ENCODE results near the gene BMERB1.

BMERB1 gene

GRCh38 chr16:15587152-15587825 lies 152.9 kb downstream of the BMERB1 start:
- no peak for TF ChIP-seq CTCF (IDR thresholded peaks at IDR 0.05)
- Histone ChIP-seq H3K36me3 (peaks cover 35 to 83% (median 60%) of the 10 kb centered on the region in 3 donors), H3K4me3 (no peak overlapping the region), H3K9me3 (peaks cover 5 to 9% (median 5%) of the 10 kb centered on the region in 3 donors), H3K27ac (no peak overlapping the region), H3K4me1 (peaks cover 0 to 10% (median 7%) of the 10 kb centered on the region in 4 donors), H3K27me3 (no peaks in the 10 kb centered on the region)
- intact Hi-C loops (cut with DNase I; ENCODE audit: low total_unique reads), result no loop called here
- peak in 1 of 2 donors; percentile 60 for DNase-seq

GRCh38 chr16:15592324-15592723 lies 157.9 kb downstream of the BMERB1 start:
- no peak for DNase-seq
- intact Hi-C loops (cut with DNase I; ENCODE audit: low total_unique reads), result no loop called here
- H3K27ac ChIP-seq, result no peak overlapping the region

GRCh38 chr16:15593235-15593634 lies 158.8 kb downstream of the BMERB1 start:
- TF ChIP-seq CTCF (IDR thresholded peaks at IDR 0.05), result no peak
- Histone ChIP-seq H3K36me3 (peaks cover 16 to 83% (median 32%) of the 10 kb centered on the region in 3 donors), H3K9me3 (no peaks in the 10 kb centered on the region), H3K27me3 (no peaks in the 10 kb centered on the region), H3K4me1 (peaks cover 0 to 30% (median 17%) of the 10 kb centered on the region in 4 donors), H3K27ac (no peak overlapping the region), H3K4me3 (no peak overlapping the region)
- peak in 1 of 2 donors; percentile 53 for DNase-seq
- intact Hi-C loops (cut with DNase I; ENCODE audit: low total_unique reads), result no loop called here

More at GRCh38 chr16:15592324-15592723, 157.9 kb downstream of the BMERB1 start:
- peaks cover 20 to 83% (median 39%) of the 10 kb centered on the region in 3 donors for H3K36me3 ChIP-seq
- H3K27me3 ChIP-seq, result no peaks in the 10 kb centered on the region
- H3K4me1 ChIP-seq, result peaks cover 0 to 20% (median 9%) of the 10 kb centered on the region in 4 donors
- H3K9me3 ChIP-seq, result no peaks in the 10 kb centered on the region
- no peak for TF ChIP-seq CTCF (IDR thresholded peaks at IDR 0.05)
- H3K4me3 ChIP-seq, result no peak overlapping the region

- no peak overlapping the region for H3K4me3 ChIP-seq
- H3K9me3 ChIP-seq, result no peaks in the 10 kb centered on the region
- H3K36me3 ChIP-seq, result peaks cover 26 to 85% (median 40%) of the 10 kb centered on the region in 3 donors
- no peak for DNase-seq
- H3K27me3 ChIP-seq, result no peaks in the 10 kb centered on the region
- H3K27ac ChIP-seq, result no peak overlapping the region
- intact Hi-C loops (cut with DNase I; ENCODE audit: low total_unique reads), result no loop called here
- no peak for TF ChIP-seq CTCF (IDR thresholded peaks at IDR 0.05)
- peaks cover 0 to 32% (median 17%) of the 10 kb centered on the region in 4 donors for H3K4me1 ChIP-seq
Measured at GRCh38 chr16:15594711-15595320, 160.4 kb downstream of the BMERB1 start.

- DNase-seq, result no peak
- no peaks in the 10 kb centered on the region for H3K27me3 ChIP-seq
- peak overlapping the region; percentile 18 to 46 for H3K27ac ChIP-seq
- H3K9me3 ChIP-seq, result no peaks in the 10 kb centered on the region
- TF ChIP-seq CTCF (IDR thresholded peaks at IDR 0.05), result no peak
- H3K4me3 ChIP-seq, result no peak overlapping the region
- intact Hi-C loops (cut with DNase I; ENCODE audit: low total_unique reads), result no loop called here
- peaks cover 47 to 100% (median 62%) of the 10 kb centered on the region in 3 donors for H3K36me3 ChIP-seq
- peaks cover 0 to 21% (median 10%) of the 10 kb centered on the region in 4 donors for H3K4me1 ChIP-seq
Measured at GRCh38 chr16:15597135-15597534, 162.7 kb downstream of the BMERB1 start.
